K562 (cell line): ENCODE measurements around the gene MLX. TPM values are rescaled to one million over a fixed set of nuclear protein-coding genes. Genes with fewer than 3 reads are reported as not detected.
A peak's percentile ranks its signal among the peaks of the same experiment; 100 is the strongest.

Experiments
- ATAC-seq: fragments of 200-7000 bp; cut with Tn5 transposase; 3 replicates; pipeline ENCODE4 v1.9.1; 2020; ENCODE audit warnings: moderate library complexity
- BruUV-seq: library from RNA; stranded (reverse); fragments of 400-500 nt; replicated peaks from 2 replicates; lab custom pipeline; 2021; lab: Mats Ljungman, UMichigan
- CTCF ChIA-PET: fragments of 300-600 bp; formaldehyde crosslinking; extraction: SDS; loops from one replicate; lab custom pipeline; 2021; ENCODE audit warnings: low intra/inter-chr PET ratio; lab: Yijun Ruan, JAX
- POLR2A ChIA-PET: fragments of 300-600, 350-650 bp; sonication (Branson Sonifier 250); formaldehyde crosslinking; extraction: SDS; loops from one replicate; lab custom pipeline; 2021; ENCODE audit warnings: antibody characterized with exemption, inconsistent platforms; lab: Yijun Ruan, JAX
- DNase-seq, 4 experiments: peaks; one replicate each; pipeline versions ENCODE4 v3.0.0 to v3.0.0-alpha.2; 2011 to 2018; ENCODE audit warnings: low spot score in 3 of 4, mixed read lengths in 3 of 4; ENCODE audit errors: extremely low read depth in 1 of 4
- FAIRE-seq: peaks from 2 replicates; lab custom pipeline; 2011; peaks lifted over from hg19 to GRCh38; lab: Jason Lieb, UNC
- H2AFZ ChIP-seq: 2 replicates; pipeline ENCODE4 v1.6.0; 2011; ENCODE audit warnings: low read depth, low read length, control low read depth, inconsistent platforms
- H3K27ac ChIP-seq: fragments of 200-600 bp; 3 replicates; pipeline ENCODE4 v1.8.0; 2011; ENCODE audit warnings: low read depth, mild to moderate bottlenecking, control low read depth, inconsistent platforms, low read length, moderate library complexity, mixed read lengths; ENCODE audit errors: extremely low read depth
- H3K27me3 ChIP-seq, 2 experiments: fragments of 300-600 bp in 1 of 2; 2 replicates in 1 of 2; 3 replicates in 1 of 2; pipeline versions ENCODE4 v1.6.0 to v1.8.0; 2011; ENCODE audit warnings: inconsistent platforms in 2 of 2, low read length in 2 of 2, mild to moderate bottlenecking in 1 of 2, mixed read lengths in 1 of 2, moderate library complexity in 1 of 2; ENCODE audit not compliant: control insufficient read depth in 2 of 2, insufficient read depth in 2 of 2
- H3K36me3 ChIP-seq: fragments of 300-600 bp; 3 replicates; pipeline ENCODE4 v1.8.0; 2011; ENCODE audit warnings: mild to moderate bottlenecking, low read length, inconsistent platforms; ENCODE audit not compliant: control insufficient read depth, insufficient read depth
- H3K4me1 ChIP-seq, 2 experiments: fragments of 200-600 bp in 1 of 2; replicated peaks in 1 of 2; 2 replicates in 1 of 2; 3 replicates in 1 of 2; pipeline versions ENCODE4 v1.5.1 to v1.8.0; 2011; ENCODE audit warnings: inconsistent platforms in 2 of 2, low read length in 2 of 2, mild to moderate bottlenecking in 1 of 2, mixed read lengths in 1 of 2, moderate library complexity in 1 of 2; ENCODE audit not compliant: control insufficient read depth in 2 of 2, insufficient read depth in 2 of 2
- H3K4me2 ChIP-seq: 2 replicates; pipeline ENCODE4 v1.6.1; 2011; ENCODE audit warnings: low read length, control low read depth, inconsistent platforms, mixed read lengths; ENCODE audit not compliant: insufficient read depth
- H3K4me3 ChIP-seq: fragments of 200-600 bp; sonication (generic), shearing (Covaris generic); 2 replicates; pipeline ENCODE4 v1.5.1; 2016; ENCODE audit warnings: control low read depth, inconsistent platforms
- H3K79me2 ChIP-seq: fragments of 200-600 bp; 3 replicates; pipeline ENCODE4 v1.8.0; 2011; ENCODE audit warnings: low read length, inconsistent platforms; ENCODE audit not compliant: control insufficient read depth, insufficient read depth
- H3K9ac ChIP-seq, 2 experiments: 2 replicates each; pipeline versions ENCODE4 v1.6.0 to v1.6.1; 2011; ENCODE audit warnings: low read depth in 2 of 2, low read length in 2 of 2, control low read depth in 1 of 2, inconsistent platforms in 1 of 2, mild to moderate bottlenecking in 1 of 2, mixed read lengths in 1 of 2; ENCODE audit not compliant: insufficient read depth in 1 of 2
- H3K9me1 ChIP-seq: one replicate; pipeline ENCODE4 v1.6.0; 2011; ENCODE audit warnings: inconsistent platforms, mild to moderate bottlenecking, low read length, moderate library complexity; ENCODE audit not compliant: control insufficient read depth, insufficient read depth
- H3K9me3 ChIP-seq: replicated peaks from 2 replicates; pipeline ENCODE4 v1.5.1; 2011; ENCODE audit warnings: low read depth, low read length, inconsistent platforms; ENCODE audit not compliant: control insufficient read depth, insufficient read depth
- H4K20me1 ChIP-seq: replicated peaks from 2 replicates; pipeline ENCODE4 v1.6.1; 2011; ENCODE audit warnings: low read length, inconsistent platforms, mixed read lengths; ENCODE audit not compliant: control insufficient read depth, insufficient read depth
- PHB2 ChIP-seq: fragments of 450-650 bp; IDR thresholded peaks from 2 replicates; pipeline ENCODE4 v1.6.1; 2017; ENCODE audit warnings: low read depth
- TBP ChIP-seq: optimal IDR thresholded peaks from 2 replicates; pipeline ENCODE3; 2011; ENCODE audit warnings: low read depth, low read length, improper control_type of control experiment
- ZEB2 ChIP-seq: fragments of 450-650 bp; IDR thresholded peaks from 2 replicates; pipeline ENCODE4 v1.6.1; 2016
- WGBS: fragments of 100-300 bp; shearing (Covaris generic); methylation state at CpG from one replicate; pipeline ENCODE4 v1.1.6; 2016; ENCODE audit warnings: low coverage, mixed read lengths; ENCODE audit not compliant: insufficient coverage; ENCODE audit errors: missing lambda C conversion rate; 5-methylcytosine and 5-hydroxymethylcytosine counted together
- in situ Hi-C: fragments of 300-500 bp; cut with MboI; formaldehyde crosslinking; loops from 4 replicates; pipeline ENCODE4 v1.15.0; 2018; ENCODE audit warnings: inconsistent platforms, mixed read lengths
- intact Hi-C: fragments of 100-400 bp; cut with micrococcal nuclease; formaldehyde crosslinking; loops from 2 replicates; pipeline ENCODE4 v1.14.2; 2022
- polyA plus RNA-seq, 8 experiments: library from polyadenylated mRNA; depleted of rRNA in 4 of 8; stranded (reverse) in 5 of 8; unstranded in 3 of 8; fragments of >200 nt; fragmentation: Nextera tagmentation in 2 of 8; fragmentation: Illumina TruSeq in 1 of 8; extraction: Ambion mirVana in 2 of 8; extraction: Trizol in 1 of 8; gene quantifications; 2 replicates each; pipeline versions ENCODE4 v1.2.1 to v1.2.3, GENCODE V29; 2011 to 2014; ENCODE audit warnings: inconsistent platforms in 1 of 8, missing spikeins in 1 of 8
- total RNA-seq, 7 experiments: library from RNA; depleted of rRNA in 6 of 7; stranded (reverse); fragments of >200 nt in 6 of 7; fragmentation: Illumina TruSeq in 2 of 7; extraction: Trizol in 2 of 7; gene quantifications; 2 replicates each; pipeline versions ENCODE4 v1.2.1 to v1.2.3, GENCODE V29; 2011 to 2021; ENCODE audit warnings: low replicate concordance in 1 of 7
- TF ChIP-seq, protein P1 (sequence below), 2 experiments: fragments of 450-650 bp in 1 of 2; sonication (generic) in 1 of 2; formaldehyde crosslinking in 1 of 2; IDR thresholded peaks; 2 replicates each; pipeline versions ENCODE4 v1.7.1 to v1.9.0; 2016 to 2022; ENCODE audit warnings: inconsistent platforms in 1 of 2, mild to moderate bottlenecking in 1 of 2, missing genetic modification reagents in 1 of 2
- TF ChIP-seq, protein P2 (sequence below): fragments of 450-650 bp; IDR thresholded peaks from 2 replicates; pipeline ENCODE4 v1.7.0; 2016; ENCODE audit warnings: borderline replicate concordance
- TF ChIP-seq, protein P3 (sequence below), 2 experiments: fragments of 450-650 bp; IDR thresholded peaks; 2 replicates each; pipeline ENCODE4 v1.6.1; 2016

The MLX gene
- total and polyA plus RNA-seq, 9 of the 15 experiments (the other 6 are each of a cell fraction or from before 2014, with no cell fraction given): 42.9 to 100 (median 58.9) TPM

DNA sequence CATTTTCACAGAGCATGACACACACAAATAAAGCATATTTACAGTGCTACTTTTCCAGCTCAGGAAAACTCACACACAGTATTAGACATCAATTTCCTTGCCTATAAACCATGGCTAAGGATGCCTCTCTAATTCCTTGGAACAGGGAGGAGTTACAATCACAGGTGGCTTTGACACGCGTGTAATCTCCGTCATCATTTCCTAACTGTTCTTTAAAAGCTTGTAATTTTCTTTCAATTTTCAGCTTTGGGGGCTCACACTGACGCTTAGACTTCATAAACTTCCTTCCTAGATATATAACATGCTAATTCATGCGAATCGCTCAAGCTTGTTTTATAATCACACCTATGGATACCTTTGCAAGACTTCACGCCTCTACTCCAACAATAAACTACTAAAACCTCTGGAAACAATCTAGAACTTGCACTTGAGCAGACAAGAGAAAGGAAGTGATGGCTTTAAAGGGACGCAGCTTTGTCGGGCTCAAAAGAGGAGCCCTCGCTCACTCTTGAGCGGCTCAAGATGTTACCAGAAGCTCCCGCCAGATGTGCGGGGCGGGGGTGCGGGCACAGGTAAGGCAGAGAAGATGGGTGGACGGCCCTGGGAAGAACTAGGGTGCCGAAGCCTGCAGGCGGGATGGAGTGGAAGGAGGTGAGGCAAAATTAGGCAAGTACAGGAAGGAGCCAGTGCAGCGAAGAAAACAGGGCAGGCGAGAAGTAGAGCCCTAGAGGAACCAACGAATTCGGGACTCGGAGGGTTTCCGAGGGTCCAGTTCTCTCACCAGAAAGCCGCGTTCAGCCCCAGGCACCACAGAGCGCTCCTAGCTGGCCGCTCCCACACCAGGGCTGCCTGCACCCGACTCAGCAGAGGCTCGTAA is 41.6 kb downstream of the MLX start:
- intact Hi-C loops (loop anchor here (5.0 kb wide), 1 partner anchor 69 kb away; the partner anchor contains the start of gene PLEKHH3), in situ Hi-C loops (no loop called here)
- BruUV-seq: TSS peak; percentile 67
- Histone ChIP-seq H3K9me3 (no peaks in the 10 kb centered on the region), H4K20me1 (peaks cover 3% of the 10 kb centered on the region; the same call in 1 of the 2 replicates), H3K4me1 (peaks cover 16 to 18% of the 10 kb centered on the region in 2 experiments; a peak in 4 of 5 replicates), H2AFZ (peak overlapping the region; percentile 94), H3K27me3 (no peaks in the 10 kb centered on the region), H3K79me2 (peaks cover 64% of the 10 kb centered on the region), H3K36me3 (peaks cover 30% of the 10 kb centered on the region), H3K9ac (peak overlapping the region; percentile 92 to 94), H3K4me2 (peak overlapping the region; percentile 97), H3K4me3 (peak overlapping the region; percentile 95), H3K27ac (peak overlapping the region; percentile 84), H3K9me1 (no peaks in the 10 kb centered on the region)
- DNase-seq (peak in 1 of 4 experiments; percentile 34), FAIRE-seq (peak; percentile 52), ATAC-seq (peak; percentile 82)
- ChIA-PET CTCF (interaction anchor here (0.6 to 1.1 kb wide), 3 partner anchors 16 to 72 kb away, joined by 3 to 4 read pairs (median 3); no protein-coding TSS in a partner anchor), POLR2A (interaction anchor here (0.6 to 2.8 kb wide), 19 partner anchors 9 to 240 kb away, joined by 3 to 31 read pairs (median 4); partner anchors contain the start of gene PSMC3IP)
- 0% methylated on average over 29 of the region's 30 CpGs for WGBS
- TF ChIP-seq PHB2 (peak; percentile 7; the same call in 1 of the 2 replicates), ZEB2 (peak; percentile 77), TBP (peak; percentile 33)
- TF ChIP-seq, protein P1, sequence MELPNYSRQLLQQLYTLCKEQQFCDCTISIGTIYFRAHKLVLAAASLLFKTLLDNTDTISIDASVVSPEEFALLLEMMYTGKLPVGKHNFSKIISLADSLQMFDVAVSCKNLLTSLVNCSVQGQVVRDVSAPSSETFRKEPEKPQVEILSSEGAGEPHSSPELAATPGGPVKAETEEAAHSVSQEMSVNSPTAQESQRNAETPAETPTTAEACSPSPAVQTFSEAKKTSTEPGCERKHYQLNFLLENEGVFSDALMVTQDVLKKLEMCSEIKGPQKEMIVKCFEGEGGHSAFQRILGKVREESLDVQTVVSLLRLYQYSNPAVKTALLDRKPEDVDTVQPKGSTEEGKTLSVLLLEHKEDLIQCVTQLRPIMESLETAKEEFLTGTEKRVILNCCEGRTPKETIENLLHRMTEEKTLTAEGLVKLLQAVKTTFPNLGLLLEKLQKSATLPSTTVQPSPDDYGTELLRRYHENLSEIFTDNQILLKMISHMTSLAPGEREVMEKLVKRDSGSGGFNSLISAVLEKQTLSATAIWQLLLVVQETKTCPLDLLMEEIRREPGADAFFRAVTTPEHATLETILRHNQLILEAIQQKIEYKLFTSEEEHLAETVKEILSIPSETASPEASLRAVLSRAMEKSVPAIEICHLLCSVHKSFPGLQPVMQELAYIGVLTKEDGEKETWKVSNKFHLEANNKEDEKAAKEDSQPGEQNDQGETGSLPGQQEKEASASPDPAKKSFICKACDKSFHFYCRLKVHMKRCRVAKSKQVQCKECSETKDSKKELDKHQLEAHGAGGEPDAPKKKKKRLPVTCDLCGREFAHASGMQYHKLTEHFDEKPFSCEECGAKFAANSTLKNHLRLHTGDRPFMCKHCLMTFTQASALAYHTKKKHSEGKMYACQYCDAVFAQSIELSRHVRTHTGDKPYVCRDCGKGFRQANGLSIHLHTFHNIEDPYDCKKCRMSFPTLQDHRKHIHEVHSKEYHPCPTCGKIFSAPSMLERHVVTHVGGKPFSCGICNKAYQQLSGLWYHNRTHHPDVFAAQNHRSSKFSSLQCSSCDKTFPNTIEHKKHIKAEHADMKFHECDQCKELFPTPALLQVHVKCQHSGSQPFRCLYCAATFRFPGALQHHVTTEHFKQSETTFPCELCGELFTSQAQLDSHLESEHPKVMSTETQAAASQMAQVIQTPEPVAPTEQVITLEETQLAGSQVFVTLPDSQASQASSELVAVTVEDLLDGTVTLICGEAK (IDR thresholded peaks at IDR 0.05): 0 out of 2 replicates have a peak, but pooled peaks have one; percentile 45
- TF ChIP-seq, protein P1 (CRISPR knock-in tag; IDR thresholded peaks at IDR 0.05): no peak
- TF ChIP-seq, protein P2, sequence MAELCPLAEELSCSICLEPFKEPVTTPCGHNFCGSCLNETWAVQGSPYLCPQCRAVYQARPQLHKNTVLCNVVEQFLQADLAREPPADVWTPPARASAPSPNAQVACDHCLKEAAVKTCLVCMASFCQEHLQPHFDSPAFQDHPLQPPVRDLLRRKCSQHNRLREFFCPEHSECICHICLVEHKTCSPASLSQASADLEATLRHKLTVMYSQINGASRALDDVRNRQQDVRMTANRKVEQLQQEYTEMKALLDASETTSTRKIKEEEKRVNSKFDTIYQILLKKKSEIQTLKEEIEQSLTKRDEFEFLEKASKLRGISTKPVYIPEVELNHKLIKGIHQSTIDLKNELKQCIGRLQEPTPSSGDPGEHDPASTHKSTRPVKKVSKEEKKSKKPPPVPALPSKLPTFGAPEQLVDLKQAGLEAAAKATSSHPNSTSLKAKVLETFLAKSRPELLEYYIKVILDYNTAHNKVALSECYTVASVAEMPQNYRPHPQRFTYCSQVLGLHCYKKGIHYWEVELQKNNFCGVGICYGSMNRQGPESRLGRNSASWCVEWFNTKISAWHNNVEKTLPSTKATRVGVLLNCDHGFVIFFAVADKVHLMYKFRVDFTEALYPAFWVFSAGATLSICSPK: 0 out of 2 replicates have a peak, but pooled peaks have one; percentile 38
- TF ChIP-seq, protein P3, sequence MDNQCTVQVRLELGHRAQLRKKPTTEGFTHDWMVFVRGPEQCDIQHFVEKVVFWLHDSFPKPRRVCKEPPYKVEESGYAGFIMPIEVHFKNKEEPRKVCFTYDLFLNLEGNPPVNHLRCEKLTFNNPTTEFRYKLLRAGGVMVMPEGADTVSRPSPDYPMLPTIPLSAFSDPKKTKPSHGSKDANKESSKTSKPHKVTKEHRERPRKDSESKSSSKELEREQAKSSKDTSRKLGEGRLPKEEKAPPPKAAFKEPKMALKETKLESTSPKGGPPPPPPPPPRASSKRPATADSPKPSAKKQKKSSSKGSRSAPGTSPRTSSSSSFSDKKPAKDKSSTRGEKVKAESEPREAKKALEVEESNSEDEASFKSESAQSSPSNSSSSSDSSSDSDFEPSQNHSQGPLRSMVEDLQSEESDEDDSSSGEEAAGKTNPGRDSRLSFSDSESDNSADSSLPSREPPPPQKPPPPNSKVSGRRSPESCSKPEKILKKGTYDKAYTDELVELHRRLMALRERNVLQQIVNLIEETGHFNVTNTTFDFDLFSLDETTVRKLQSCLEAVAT (IDR thresholded peaks at IDR 0.05): peak; percentile 9 to 68; a peak in 1 of 4 replicates
